H9 (cell line): ENCODE results near the gene SMIM14. TPM values are rescaled to one million over a fixed set of nuclear protein-coding genes. Genes with fewer than 3 reads are reported as not detected.
A peak's percentile ranks its signal among the peaks of the same experiment; 100 is the strongest.

Experiments used
- DNase-seq: peaks from one replicate; pipeline ENCODE4 v3.0.0-alpha.2; 2017
- H2AFZ ChIP-seq: one replicate; pipeline ENCODE4 v1.6.1; 2013; ENCODE audit warnings: mild to moderate bottlenecking, low read length, control low read depth, moderate library complexity
- H2AK5ac ChIP-seq: 2 replicates; pipeline ENCODE4 v1.6.1; 2013; ENCODE audit warnings: low read length, control low read depth, mixed read lengths; ENCODE audit not compliant: insufficient read length
- H2BK120ac ChIP-seq: one replicate; pipeline ENCODE4 v1.6.1; 2013; ENCODE audit warnings: low read depth, mild to moderate bottlenecking, low read length, control low read depth, inconsistent platforms; ENCODE audit not compliant: poor library complexity, severe bottlenecking
- H2BK12ac ChIP-seq: 2 replicates; pipeline ENCODE4 v1.6.1; 2013; ENCODE audit warnings: low read length, control low read depth, mixed read lengths, low read depth; ENCODE audit not compliant: insufficient read length
- H2BK15ac ChIP-seq: 2 replicates; pipeline ENCODE4 v1.6.1; 2013; ENCODE audit warnings: low read depth, low read length, control low read depth
- H2BK20ac ChIP-seq: one replicate; pipeline ENCODE4 v1.6.1; 2013; ENCODE audit warnings: low read depth, mild to moderate bottlenecking, low read length, control low read depth, inconsistent platforms; ENCODE audit not compliant: poor library complexity, severe bottlenecking
- H2BK5ac ChIP-seq: 2 replicates; pipeline ENCODE4 v1.6.1; 2013; ENCODE audit warnings: low read length, control low read depth, mixed read lengths; ENCODE audit not compliant: insufficient read length
- H3K14ac ChIP-seq: 2 replicates; pipeline ENCODE4 v1.6.1; 2013; ENCODE audit warnings: low read length, control low read depth; ENCODE audit not compliant: insufficient read depth
- H3K18ac ChIP-seq: 2 replicates; pipeline ENCODE4 v1.6.1; 2013; ENCODE audit warnings: low read depth, mild to moderate bottlenecking, mixed read lengths, low read length, control low read depth; ENCODE audit not compliant: insufficient read length
- H3K23ac ChIP-seq: 2 replicates; pipeline ENCODE4 v1.6.1; 2013; ENCODE audit warnings: low read length, control low read depth, mixed read lengths, low read depth; ENCODE audit not compliant: insufficient read length
- H3K23me2 ChIP-seq: 2 replicates; pipeline ENCODE4 v1.6.1; 2013; ENCODE audit warnings: low read depth, mild to moderate bottlenecking, mixed read lengths, low read length, control low read depth; ENCODE audit not compliant: insufficient read length, poor library complexity, severe bottlenecking
- H3K27ac ChIP-seq: 2 replicates; pipeline ENCODE4 v1.5.1; 2013; ENCODE audit warnings: low read length, control low read depth, mixed read lengths, low read depth; ENCODE audit not compliant: insufficient read length
- H3K27me3 ChIP-seq: 2 replicates; pipeline ENCODE4 v1.6.1; 2013; ENCODE audit warnings: low read length, control low read depth, inconsistent platforms; ENCODE audit not compliant: insufficient read depth
- H3K4ac ChIP-seq: 2 replicates; pipeline ENCODE4 v1.6.1; 2013; ENCODE audit warnings: low read depth, mild to moderate bottlenecking, control low read depth, inconsistent platforms, low read length, moderate library complexity
- H3K4me1 ChIP-seq: 2 replicates; pipeline ENCODE4 v1.6.1; 2013; ENCODE audit warnings: low read length, control low read depth, inconsistent platforms; ENCODE audit not compliant: insufficient read depth
- H3K4me2 ChIP-seq: 2 replicates; pipeline ENCODE4 v1.6.1; 2013; ENCODE audit warnings: low read length, control low read depth, mixed read lengths; ENCODE audit not compliant: insufficient read length, insufficient read depth
- H3K56ac ChIP-seq: 2 replicates; pipeline ENCODE4 v1.6.1; 2013; ENCODE audit warnings: low read depth, mild to moderate bottlenecking, mixed read lengths, low read length, control low read depth; ENCODE audit not compliant: insufficient read length
- H3K79me1 ChIP-seq: 2 replicates; pipeline ENCODE4 v1.6.1; 2013; ENCODE audit warnings: low read depth, mild to moderate bottlenecking, moderate library complexity, low read length, control low read depth, inconsistent platforms; ENCODE audit not compliant: insufficient read depth, poor library complexity, severe bottlenecking
- H3K79me2 ChIP-seq: 2 replicates; pipeline ENCODE4 v1.6.1; 2013; ENCODE audit warnings: low read length, control low read depth, inconsistent platforms; ENCODE audit not compliant: insufficient read depth
- H3K9ac ChIP-seq: 2 replicates; pipeline ENCODE4 v1.6.1; 2013; ENCODE audit warnings: low read length, control low read depth, mixed read lengths; ENCODE audit not compliant: insufficient read length; ENCODE audit errors: extremely low read depth
- H3K9me3 ChIP-seq: one replicate; pipeline ENCODE4 v1.6.1; 2013; ENCODE audit warnings: low read depth, low read length, inconsistent platforms; ENCODE audit not compliant: control insufficient read depth
- H3T11ph ChIP-seq: one replicate; pipeline ENCODE4 v1.6.1; 2013; ENCODE audit warnings: mild to moderate bottlenecking, low read length, control low read depth, inconsistent platforms
- H4K20me1 ChIP-seq: one replicate; pipeline ENCODE4 v1.6.1; 2013; ENCODE audit not compliant: control insufficient read depth, insufficient read length, insufficient read depth
- H4K5ac ChIP-seq: 2 replicates; pipeline ENCODE4 v1.6.1; 2013; ENCODE audit warnings: low read depth, mild to moderate bottlenecking, mixed read lengths, low read length, control low read depth; ENCODE audit not compliant: insufficient read length
- H4K8ac ChIP-seq: replicated peaks from 2 replicates; pipeline ENCODE4 v1.6.1; 2013; ENCODE audit warnings: low read length, control low read depth, mixed read lengths, low read depth; ENCODE audit not compliant: insufficient read length
- H4K91ac ChIP-seq: 2 replicates; pipeline ENCODE4 v1.6.1; 2013; ENCODE audit warnings: low read depth, mild to moderate bottlenecking, moderate library complexity, mixed read lengths, low read length, control low read depth; ENCODE audit not compliant: insufficient read length
- H3K27ac Mint-ChIP-seq, 3 experiments: 2 replicates in 2 of 3; 3 replicates in 1 of 3; pipeline ENCODE4 v1.8.0; 2020 to 2021; ENCODE audit warnings: mixed read lengths in 3 of 3, mild to moderate bottlenecking in 1 of 3, moderate library complexity in 1 of 3
- H3K27me3 Mint-ChIP-seq: 2 replicates; pipeline ENCODE4 v1.8.0; 2021; ENCODE audit warnings: low read depth, mild to moderate bottlenecking, moderate library complexity, mixed read lengths
- H3K36me3 Mint-ChIP-seq, 3 experiments: 2 replicates in 2 of 3; 3 replicates in 1 of 3; pipeline ENCODE4 v1.8.0; 2020 to 2021; ENCODE audit warnings: low read depth in 3 of 3, mixed read lengths in 3 of 3; ENCODE audit not compliant: insufficient read depth in 1 of 3
- H3K4me1 Mint-ChIP-seq, 2 experiments: 2 replicates each; pipeline ENCODE4 v1.8.0; 2020; ENCODE audit warnings: mixed read lengths in 2 of 2
- H3K4me3 Mint-ChIP-seq, 2 experiments: 2 replicates in 1 of 2; 3 replicates in 1 of 2; pipeline ENCODE4 v1.8.0; 2020 to 2021; ENCODE audit warnings: mild to moderate bottlenecking in 2 of 2, mixed read lengths in 2 of 2, moderate library complexity in 1 of 2
- H3K9me3 Mint-ChIP-seq, 2 experiments: 2 replicates in 1 of 2; 3 replicates in 1 of 2; pipeline ENCODE4 v1.8.0; 2020; ENCODE audit warnings: mild to moderate bottlenecking in 2 of 2, mixed read lengths in 2 of 2, moderate library complexity in 1 of 2
- CTCF ChIP-seq: fragments of 200-600 bp; sonication (generic); conservative IDR thresholded peaks from 3 replicates; pipeline ENCODE4 v1.8.0; 2021; ENCODE audit warnings: antibody characterized with exemption, mild to moderate bottlenecking
- WGBS: extraction: QIAGEN DNeasy Blood & Tissue Kit; methylation state at CpG from one replicate; pipeline ENCODE4 v1.1.7; 2013; ENCODE audit warnings: missing lambda C conversion rate, low lambda C conversion rate, mixed read lengths; ENCODE audit not compliant: insufficient read length; ENCODE audit errors: extremely low coverage; 5-methylcytosine and 5-hydroxymethylcytosine counted together
- total RNA-seq: library from RNA; stranded (reverse); gene quantifications from 2 replicates; pipeline ENCODE4 v1.2.1, GENCODE V29; 2021

The SMIM14 gene
- total RNA-seq, 1 experiment from 2014 or later, result 19.4 TPM

GRCh38 chr4:39641451-39641850 is 2.8 kb upstream of the SMIM14 start:
- Histone ChIP-seq H3K23ac (no peak overlapping the region), H3K79me2 (no peaks in the 10 kb centered on the region), H3K27ac (no peak overlapping the region), H3K4me2 (no peak overlapping the region), H4K91ac (no peak overlapping the region), H3K18ac (no peak overlapping the region), H2BK5ac (no peak overlapping the region), H3K4me1 (no peaks in the 10 kb centered on the region), H3K56ac (no peak overlapping the region), H2AFZ (no peak overlapping the region), H3K79me1 (no peaks in the 10 kb centered on the region), H3T11ph (no peak overlapping the region), H3K14ac (no peak overlapping the region), H3K23me2 (peaks cover 8% of the 10 kb centered on the region), H2BK15ac (no peak overlapping the region), H4K8ac (no peak overlapping the region), H3K9me3 (no peaks in the 10 kb centered on the region), H2BK20ac (no peak overlapping the region), H2BK12ac (no peak overlapping the region), H3K27me3 (no peaks in the 10 kb centered on the region), H2BK120ac (no peak overlapping the region), H4K5ac (no peak overlapping the region), H3K9ac (no peak overlapping the region), H4K20me1 (no peaks in the 10 kb centered on the region), H2AK5ac (no peak overlapping the region), H3K4ac (no peak overlapping the region)
- H3K4me3 Mint-ChIP-seq, result peak overlapping the region in 1 of 2 experiments; percentile 61; a peak in 1 of 5 replicates
- no peak for TF ChIP-seq CTCF
- DNase-seq, result peak; percentile 29
- WGBS, result no CpG with 5 or more reads among the region's 2 CpGs
- peaks cover 22 to 31% of the 10 kb centered on the region in 2 experiments for H3K4me1 Mint-ChIP-seq
- no peaks in the 10 kb centered on the region; a peak in 1 of 5 replicates for H3K9me3 Mint-ChIP-seq
- H3K27ac Mint-ChIP-seq, result peak overlapping the region; percentile 82 to 94 (median 93); a peak in 6 of 7 replicates
- no peaks in the 10 kb centered on the region for H3K27me3 Mint-ChIP-seq
- H3K36me3 Mint-ChIP-seq, result no peaks in the 10 kb centered on the region
